22Rv1 (cell line): ENCODE measurements around the gene NASP.

ENCODE experiments used
- ZFX ChIP-seq: fragments of 450-650 bp; IDR thresholded peaks from 2 replicates; pipeline ENCODE4 v1.6.1; 2017; ENCODE audit warnings: antibody characterized with exemption, borderline replicate concordance
- TF ChIP-seq, protein P1 (sequence below): fragments of 450-650 bp; IDR thresholded peaks from 2 replicates; pipeline ENCODE4 v1.5.1; 2017; ENCODE audit warnings: mild to moderate bottlenecking

- TF ChIP-seq, protein P1, sequence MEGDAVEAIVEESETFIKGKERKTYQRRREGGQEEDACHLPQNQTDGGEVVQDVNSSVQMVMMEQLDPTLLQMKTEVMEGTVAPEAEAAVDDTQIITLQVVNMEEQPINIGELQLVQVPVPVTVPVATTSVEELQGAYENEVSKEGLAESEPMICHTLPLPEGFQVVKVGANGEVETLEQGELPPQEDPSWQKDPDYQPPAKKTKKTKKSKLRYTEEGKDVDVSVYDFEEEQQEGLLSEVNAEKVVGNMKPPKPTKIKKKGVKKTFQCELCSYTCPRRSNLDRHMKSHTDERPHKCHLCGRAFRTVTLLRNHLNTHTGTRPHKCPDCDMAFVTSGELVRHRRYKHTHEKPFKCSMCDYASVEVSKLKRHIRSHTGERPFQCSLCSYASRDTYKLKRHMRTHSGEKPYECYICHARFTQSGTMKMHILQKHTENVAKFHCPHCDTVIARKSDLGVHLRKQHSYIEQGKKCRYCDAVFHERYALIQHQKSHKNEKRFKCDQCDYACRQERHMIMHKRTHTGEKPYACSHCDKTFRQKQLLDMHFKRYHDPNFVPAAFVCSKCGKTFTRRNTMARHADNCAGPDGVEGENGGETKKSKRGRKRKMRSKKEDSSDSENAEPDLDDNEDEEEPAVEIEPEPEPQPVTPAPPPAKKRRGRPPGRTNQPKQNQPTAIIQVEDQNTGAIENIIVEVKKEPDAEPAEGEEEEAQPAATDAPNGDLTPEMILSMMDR = no peak
- TF ChIP-seq ZFX = no peak
Measured at GRCh38 chr1:45620588-45621500, 37.0 kb downstream of the NASP start.
